ENCODE results near the gene NUMB. TPM values are rescaled to one million over a fixed set of nuclear protein-coding genes. Genes with fewer than 3 reads are reported as not detected.

NUMB gene
- total RNA-seq, 1 experiment from 2014 or later, result 46.5 TPM

GRCh38 chr14:73273799-73274198 is 184.5 kb downstream of the NUMB start:
- no peak overlapping the region for H2BK12ac ChIP-seq (ENCODE audit: insufficient read length, low read depth, low read length)
- H3K27me3 Mint-ChIP-seq (ENCODE audit: low read depth), result peaks cover 24% of the 10 kb centered on the region
- H3K9me3 ChIP-seq (ENCODE audit: control insufficient read depth, low read depth, low read length), result no peaks in the 10 kb centered on the region
- H3K4me3 Mint-ChIP-seq, result no peak overlapping the region
- no peak overlapping the region for H3K4ac ChIP-seq (ENCODE audit: low read depth, low read length)
- H2BK5ac ChIP-seq (ENCODE audit: insufficient read length, low read length), result no peak overlapping the region
- peaks cover 10 to 21% (median 13%) of the 10 kb centered on the region in 3 experiments; a peak in 6 of 7 replicates for H3K36me3 Mint-ChIP-seq (ENCODE audit: insufficient read depth in 1 of 3, low read depth in 3 of 3)
- peaks cover 6 to 11% of the 10 kb centered on the region in 2 experiments for H3K4me1 Mint-ChIP-seq
- H3K18ac ChIP-seq (ENCODE audit: insufficient read length, low read depth, low read length), result no peak overlapping the region
- TF ChIP-seq CTCF (conservative IDR thresholded peaks at IDR 0.05), result no peak
- H2AFZ ChIP-seq (ENCODE audit: low read length), result no peak overlapping the region
- no peaks in the 10 kb centered on the region for H3K79me2 ChIP-seq (ENCODE audit: insufficient read depth, low read length)
- H3T11ph ChIP-seq (ENCODE audit: low read length), result no peak overlapping the region
- no peak overlapping the region for H2BK20ac ChIP-seq (ENCODE audit: low read depth, low read length, poor library complexity, severe bottlenecking)
- no peak overlapping the region for H4K5ac ChIP-seq (ENCODE audit: insufficient read length, low read depth, low read length)
- H2BK120ac ChIP-seq (ENCODE audit: low read depth, low read length, poor library complexity, severe bottlenecking), result no peak overlapping the region
- no peaks in the 10 kb centered on the region for H3K27me3 ChIP-seq (ENCODE audit: insufficient read depth, low read length)
- H3K27ac ChIP-seq (ENCODE audit: insufficient read length, low read depth, low read length), result no peak overlapping the region
- no peaks in the 10 kb centered on the region for H3K9me3 Mint-ChIP-seq
- no peak overlapping the region for H3K9ac ChIP-seq (ENCODE audit: extremely low read depth, insufficient read length, low read length)
- no peak overlapping the region for H2BK15ac ChIP-seq (ENCODE audit: low read depth, low read length)
- no peaks in the 10 kb centered on the region for H3K79me1 ChIP-seq (ENCODE audit: insufficient read depth, low read depth, low read length, poor library complexity, severe bottlenecking)
- WGBS (ENCODE audit: extremely low coverage, insufficient read length, low lambda C conversion rate), result no CpG with 5 or more reads among the region's 4 CpGs
- H4K8ac ChIP-seq (replicated peaks; ENCODE audit: insufficient read length, low read depth, low read length), result no peak overlapping the region
- peaks cover 3% of the 10 kb centered on the region; the same call in 1 of the 2 replicates for H3K4me1 ChIP-seq (ENCODE audit: insufficient read depth, low read length)
- no peak overlapping the region for H3K14ac ChIP-seq (ENCODE audit: insufficient read depth, low read length)
- no peaks in the 10 kb centered on the region for H3K23me2 ChIP-seq (ENCODE audit: insufficient read length, low read depth, low read length, poor library complexity, severe bottlenecking)
- H3K56ac ChIP-seq (ENCODE audit: insufficient read length, low read depth, low read length), result no peak overlapping the region
- H4K91ac ChIP-seq (ENCODE audit: insufficient read length, low read depth, low read length), result no peak overlapping the region
- no peak overlapping the region for H3K27ac Mint-ChIP-seq
- no peak overlapping the region for H3K23ac ChIP-seq (ENCODE audit: insufficient read length, low read depth, low read length)
- H2AK5ac ChIP-seq (ENCODE audit: insufficient read length, low read length), result no peak overlapping the region
- H3K4me2 ChIP-seq (ENCODE audit: insufficient read depth, insufficient read length, low read length), result no peak overlapping the region
- H4K20me1 ChIP-seq (ENCODE audit: control insufficient read depth, insufficient read depth, insufficient read length), result peaks cover 3% of the 10 kb centered on the region
- no peak for DNase-seq
